Activated T-cell treated with anti-CD3 and anti-CD28 coated beads, Interleukin-2, amount 50 U/mL, for 24 hours (primary cell): ENCODE data around the gene PPME1.
"Not testable (repeated sequence)": the region's sequence is repeated elsewhere in the genome, so short reads cannot be mapped to it uniquely, and the experiment has no call there.

ENCODE experiments used
- DNase-seq: peaks from one replicate; pipeline ENCODE4 v3.0.0-alpha.2; 2020
- H3K27ac Mint-ChIP-seq: 2 replicates; pipeline ENCODE4 v1.8.0; 2020; ENCODE audit warnings: mild to moderate bottlenecking, mixed read lengths
- H3K27me3 Mint-ChIP-seq: 2 replicates; pipeline ENCODE4 v1.8.0; 2020; ENCODE audit warnings: mixed read lengths
- H3K36me3 Mint-ChIP-seq: 2 replicates; pipeline ENCODE4 v1.8.0; 2020; ENCODE audit warnings: low read depth, mixed read lengths
- H3K4me1 Mint-ChIP-seq: 2 replicates; pipeline ENCODE4 v1.8.0; 2020; ENCODE audit warnings: low read depth, mixed read lengths
- H3K4me3 Mint-ChIP-seq: 2 replicates; pipeline ENCODE4 v1.8.0; 2020; ENCODE audit warnings: mild to moderate bottlenecking, moderate library complexity, mixed read lengths
- H3K9me3 Mint-ChIP-seq: 2 replicates; pipeline ENCODE4 v1.8.0; 2020; ENCODE audit warnings: mixed read lengths

PPME1 gene

GRCh38 chr11:74170694-74171629 is at the start of gene PPME1, which contains the start of gene C2CD3:
Gene PPME1 (plus strand): TSS chr11:74171289. CDS start chr11:74171422, 133 bp downstream.
Gene C2CD3 (minus strand): TSS chr11:74171002. CDS start chr11:74170792, 210 bp downstream.
- no peaks in the 10 kb centered on the region for H3K27me3 Mint-ChIP-seq
- peak; percentile 97 for DNase-seq
- no peak within 1 kb of the TSS for H3K4me3 Mint-ChIP-seq
- peaks cover 47% of the 10 kb centered on the region for H3K36me3 Mint-ChIP-seq
- peaks cover 33% of the 10 kb centered on the region for H3K4me1 Mint-ChIP-seq
- H3K27ac Mint-ChIP-seq = no peak within 1 kb of the TSS
- H3K9me3 Mint-ChIP-seq = no peaks in the 10 kb centered on the region

- Mint-ChIP-seq H3K4me3 (no peak overlapping the region), H3K9me3 (no peaks in the 10 kb centered on the region), H3K27ac (no peak overlapping the region), H3K36me3 (peaks cover 49% of the 10 kb centered on the region), H3K4me1 (no peaks in the 10 kb centered on the region), H3K27me3 (no peaks in the 10 kb centered on the region)
- DNase-seq = no peak
Observed at GRCh38 chr11:74121804-74122203, 49.3 kb upstream of the PPME1 start.

DNA sequence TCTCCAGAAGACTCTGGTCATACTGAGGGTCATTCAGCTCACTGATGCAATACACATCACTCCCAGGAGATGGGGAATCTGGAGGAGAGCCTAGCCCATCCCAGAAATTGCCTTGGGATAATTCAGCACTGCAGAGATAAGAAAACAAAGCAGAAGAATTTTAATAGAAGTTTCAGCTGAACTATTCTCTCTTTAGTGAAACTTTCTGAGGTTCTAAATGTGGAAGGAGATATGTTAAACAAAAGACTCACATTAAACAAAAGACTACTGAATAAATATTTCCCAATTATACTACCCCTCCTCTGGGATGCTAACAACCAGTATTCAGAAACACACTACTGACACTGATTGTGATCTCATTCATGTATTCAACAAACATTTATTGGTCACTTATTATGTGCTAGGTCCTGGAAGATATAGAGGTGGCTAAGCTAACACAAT is 48.1 kb upstream of the PPME1 start:
- Mint-ChIP-seq H3K36me3 (peaks cover 47% of the 10 kb centered on the region), H3K9me3 (no peaks in the 10 kb centered on the region), H3K4me1 (no peaks in the 10 kb centered on the region), H3K27me3 (no peaks in the 10 kb centered on the region), H3K27ac (no peak overlapping the region), H3K4me3 (no peak overlapping the region)
- no peak for DNase-seq

DNA sequence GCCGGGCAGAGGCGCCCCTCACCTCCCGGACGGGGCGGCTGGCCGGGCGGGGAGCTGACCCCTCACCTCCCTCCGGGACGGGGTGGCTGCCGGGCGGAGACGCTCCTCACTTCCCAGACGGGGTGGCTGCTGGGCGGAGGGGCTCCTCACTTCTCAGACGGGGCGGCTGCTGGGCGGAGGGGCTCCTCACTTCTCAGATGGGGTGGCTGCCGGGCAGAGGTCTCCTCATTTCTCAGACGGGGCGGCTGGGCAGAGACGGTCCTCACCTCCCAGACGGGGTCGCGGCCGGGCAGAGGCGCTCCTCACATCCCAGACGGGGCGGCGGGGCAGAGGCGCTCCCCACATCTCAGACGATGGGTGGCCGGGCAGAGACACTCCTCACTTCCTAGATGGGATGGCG is 42.0 kb upstream of the PPME1 start:
- H3K4me3 Mint-ChIP-seq, H3K27ac Mint-ChIP-seq, H3K4me1 Mint-ChIP-seq, H3K27me3 Mint-ChIP-seq, H3K9me3 Mint-ChIP-seq, DNase-seq: not testable (repeated sequence)
- peaks cover 50% of the 10 kb centered on the region for H3K36me3 Mint-ChIP-seq

GRCh38 chr11:74132833-74133232 is 38.3 kb upstream of the PPME1 start:
- no peak overlapping the region for H3K27ac Mint-ChIP-seq
- peaks cover 71% of the 10 kb centered on the region for H3K36me3 Mint-ChIP-seq
- no peaks in the 10 kb centered on the region for H3K9me3 Mint-ChIP-seq
- DNase-seq = no peak
- no peaks in the 10 kb centered on the region for H3K4me1 Mint-ChIP-seq
- H3K4me3 Mint-ChIP-seq = no peak overlapping the region
- no peaks in the 10 kb centered on the region for H3K27me3 Mint-ChIP-seq

DNA sequence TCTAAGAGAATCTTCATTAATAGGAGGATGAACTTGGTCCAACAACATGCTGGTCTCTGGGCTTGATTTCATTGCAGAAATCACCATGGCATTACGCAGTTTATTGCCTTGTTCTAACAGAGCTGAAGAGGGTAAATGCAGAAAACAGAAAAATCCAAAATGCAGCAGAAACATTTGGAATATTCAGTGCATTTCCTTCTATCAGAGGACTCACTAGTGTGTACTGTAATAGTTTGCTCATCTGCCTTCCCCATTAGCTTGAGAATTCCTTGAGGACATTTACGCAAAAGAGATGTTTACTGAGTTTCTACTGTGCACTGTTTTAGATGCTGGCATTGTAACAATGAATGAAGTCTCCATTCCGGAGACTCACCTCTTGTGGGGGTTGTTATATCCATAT is 37.7 kb upstream of the PPME1 start:
- Mint-ChIP-seq H3K4me3 (no peak overlapping the region), H3K27ac (no peak overlapping the region), H3K27me3 (no peaks in the 10 kb centered on the region), H3K9me3 (no peaks in the 10 kb centered on the region), H3K36me3 (peaks cover 75% of the 10 kb centered on the region), H3K4me1 (no peaks in the 10 kb centered on the region)
- no peak for DNase-seq

DNA sequence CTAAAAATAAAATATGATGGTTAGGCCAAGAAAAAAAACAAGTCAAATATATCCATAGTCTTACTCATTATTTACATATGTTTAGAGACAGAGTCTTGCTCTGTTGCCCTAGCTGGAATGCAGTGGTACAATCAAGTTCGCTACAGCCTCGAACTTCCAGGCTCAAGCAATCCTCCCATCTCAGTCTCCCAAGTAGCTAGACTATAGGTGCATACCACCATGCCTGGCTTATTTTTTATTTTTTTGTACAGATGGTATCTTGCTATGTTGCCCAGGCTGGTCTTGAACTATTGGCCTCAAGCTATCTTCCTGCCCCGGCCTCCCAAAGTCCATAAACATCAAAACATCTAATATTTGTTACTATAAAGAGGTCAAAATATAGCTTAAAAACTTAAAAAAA is 36.4 kb upstream of the PPME1 start:
- no peak for DNase-seq
- peaks cover 86% of the 10 kb centered on the region for H3K36me3 Mint-ChIP-seq
- H3K4me3 Mint-ChIP-seq = no peak overlapping the region
- H3K27ac Mint-ChIP-seq = no peak overlapping the region
- H3K4me1 Mint-ChIP-seq = no peaks in the 10 kb centered on the region
- H3K9me3 Mint-ChIP-seq = no peaks in the 10 kb centered on the region
- H3K27me3 Mint-ChIP-seq = no peaks in the 10 kb centered on the region

GRCh38 chr11:74135127-74135840 is 35.8 kb upstream of the PPME1 start:
- Mint-ChIP-seq H3K4me3 (no peak overlapping the region), H3K27ac (no peak overlapping the region), H3K4me1 (no peaks in the 10 kb centered on the region), H3K9me3 (no peaks in the 10 kb centered on the region), H3K36me3 (peaks cover 85% of the 10 kb centered on the region), H3K27me3 (no peaks in the 10 kb centered on the region)
- no peak for DNase-seq

DNA sequence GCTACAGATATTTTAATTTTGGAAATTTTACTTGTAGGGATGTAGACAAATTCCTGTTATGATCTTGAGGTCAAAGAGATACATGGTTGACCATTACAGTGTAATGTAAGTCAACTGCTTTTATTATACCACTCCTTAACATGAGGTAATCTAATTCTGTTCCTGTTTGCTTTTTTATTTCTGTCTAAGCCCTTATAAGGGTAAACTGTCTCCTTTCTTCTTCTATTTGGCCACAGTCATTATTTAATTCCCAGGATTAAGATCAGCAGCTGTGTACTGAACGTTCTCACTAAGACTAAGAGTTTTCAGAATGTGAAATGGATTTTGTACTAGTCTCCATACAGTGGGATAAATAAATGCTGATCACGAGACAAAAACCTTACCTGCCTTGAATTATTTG is 33.1 kb upstream of the PPME1 start:
- Mint-ChIP-seq H3K9me3 (no peaks in the 10 kb centered on the region), H3K27ac (no peak overlapping the region), H3K27me3 (no peaks in the 10 kb centered on the region), H3K36me3 (peaks cover 58% of the 10 kb centered on the region), H3K4me3 (no peak overlapping the region), H3K4me1 (no peaks in the 10 kb centered on the region)
- DNase-seq = no peak

- no peaks in the 10 kb centered on the region for H3K9me3 Mint-ChIP-seq
- H3K4me1 Mint-ChIP-seq = no peaks in the 10 kb centered on the region
- H3K27me3 Mint-ChIP-seq = no peaks in the 10 kb centered on the region
- H3K4me3 Mint-ChIP-seq = no peak overlapping the region
- no peak overlapping the region for H3K27ac Mint-ChIP-seq
- H3K36me3 Mint-ChIP-seq = peaks cover 52% of the 10 kb centered on the region
- DNase-seq = no peak
Observed at GRCh38 chr11:74138572-74138971, 32.5 kb upstream of the PPME1 start.

DNA sequence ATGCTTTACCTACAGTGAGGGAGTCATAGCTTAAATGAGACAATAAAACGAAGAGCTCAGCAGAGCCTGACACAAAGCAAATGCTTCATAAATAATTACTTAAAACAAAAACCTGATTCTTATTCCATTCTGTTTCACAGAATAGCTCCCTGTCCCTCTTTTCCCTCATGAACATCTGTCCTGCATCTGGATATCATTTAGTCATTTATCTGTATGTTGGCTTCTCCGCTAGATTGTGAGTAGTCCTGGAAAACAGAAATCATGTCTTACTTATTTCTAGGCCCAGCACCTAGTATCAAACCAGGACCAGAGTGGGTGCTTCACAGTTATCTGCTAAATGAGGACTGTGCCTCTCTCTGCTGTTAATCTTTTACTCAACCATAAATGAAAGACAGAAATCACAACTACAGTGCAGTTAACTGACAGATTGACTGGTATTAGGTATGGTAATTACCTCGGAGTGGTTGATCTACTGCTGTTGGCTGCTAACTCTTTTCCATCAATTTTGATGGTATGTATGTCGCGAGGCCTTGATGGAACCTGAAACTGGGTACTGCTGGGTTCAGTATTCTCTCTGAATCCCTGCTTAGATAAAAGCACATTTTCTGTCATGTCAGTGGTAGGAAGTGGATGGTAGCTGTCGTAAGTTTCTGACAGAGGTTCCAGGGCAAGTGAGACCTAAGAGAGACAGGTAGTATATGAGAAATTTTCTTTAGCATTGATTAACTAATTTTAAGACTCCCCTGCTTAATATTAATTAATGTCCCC is 31.8 kb upstream of the PPME1 start:
- Mint-ChIP-seq H3K9me3 (no peaks in the 10 kb centered on the region), H3K27me3 (no peaks in the 10 kb centered on the region), H3K4me1 (no peaks in the 10 kb centered on the region), H3K4me3 (no peak overlapping the region), H3K27ac (no peak overlapping the region), H3K36me3 (peaks cover 45% of the 10 kb centered on the region)
- no peak for DNase-seq

DNA sequence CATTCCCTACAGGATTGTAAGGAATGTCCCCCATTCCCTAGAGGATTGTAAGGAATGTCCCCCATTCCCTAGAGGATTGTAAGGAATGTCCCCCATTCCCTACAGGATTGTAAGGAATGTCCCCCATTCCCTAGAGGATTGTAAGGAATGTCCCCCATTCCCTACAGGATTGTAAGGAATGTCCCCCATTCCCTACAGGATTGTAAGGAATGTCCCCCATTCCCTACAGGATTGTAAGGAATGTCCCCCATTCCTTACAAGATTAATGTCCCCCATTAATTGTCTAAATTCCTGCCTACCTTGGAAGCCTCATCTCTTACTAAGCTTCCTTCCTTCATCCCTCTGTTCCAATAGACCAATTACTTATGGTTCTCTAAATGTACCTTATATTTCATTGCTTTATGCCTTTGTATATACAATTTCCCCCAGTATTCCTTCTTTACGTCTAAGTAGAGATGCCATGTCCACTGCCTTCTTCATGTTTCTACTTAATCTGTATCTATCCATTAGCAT is 31.1 kb upstream of the PPME1 start:
- H3K36me3 Mint-ChIP-seq = peaks cover 40% of the 10 kb centered on the region
- not testable (repeated sequence) for DNase-seq, H3K4me3 Mint-ChIP-seq, H3K9me3 Mint-ChIP-seq, H3K4me1 Mint-ChIP-seq, H3K27me3 Mint-ChIP-seq, H3K27ac Mint-ChIP-seq

- H3K4me3 Mint-ChIP-seq = no peak overlapping the region
- H3K9me3 Mint-ChIP-seq = no peaks in the 10 kb centered on the region
- DNase-seq = no peak
- peaks cover 37% of the 10 kb centered on the region for H3K36me3 Mint-ChIP-seq
- no peaks in the 10 kb centered on the region for H3K4me1 Mint-ChIP-seq
- H3K27me3 Mint-ChIP-seq = no peaks in the 10 kb centered on the region
- H3K27ac Mint-ChIP-seq = no peak overlapping the region
Observed at GRCh38 chr11:74141241-74141695, 29.8 kb upstream of the PPME1 start.

GRCh38 chr11:74141908-74142307 is 29.2 kb upstream of the PPME1 start:
- Mint-ChIP-seq H3K9me3 (no peaks in the 10 kb centered on the region), H3K27me3 (no peaks in the 10 kb centered on the region), H3K36me3 (peaks cover 34% of the 10 kb centered on the region), H3K4me1 (no peaks in the 10 kb centered on the region), H3K27ac (no peak overlapping the region), H3K4me3 (no peak overlapping the region)
- DNase-seq = no peak
